Measurements from ENCODE around the gene DENND6B.

DENND6B gene

GRCh38 chr22:50318698-50319411 lies 8.0 kb downstream of the DENND6B start:
- Histone ChIP-seq H3K27me3 (ENCODE audit: control insufficient read depth, insufficient read depth, low read length) (no peaks in the 10 kb centered on the region), H3K4me1 (ENCODE audit: control insufficient read depth, insufficient read depth, low read length) (no peaks in the 10 kb centered on the region), H3K36me3 (ENCODE audit: control insufficient read depth, insufficient read depth, low read length) (no peaks in the 10 kb centered on the region), H3K4me3 (ENCODE audit: low read depth, low read length) (no peak overlapping the region), H3K9ac (ENCODE audit: low read depth, low read length) (no peak overlapping the region), H3K9me3 (ENCODE audit: control insufficient read depth, insufficient read depth, low read length) (no peaks in the 10 kb centered on the region)

GRCh38 chr22:50318356-50318697 lies 8.5 kb downstream of the DENND6B start:
- Histone ChIP-seq H3K9ac (ENCODE audit: low read depth, low read length) (no peak overlapping the region), H3K27me3 (ENCODE audit: control insufficient read depth, insufficient read depth, low read length) (no peaks in the 10 kb centered on the region), H3K4me3 (ENCODE audit: low read depth, low read length) (no peak overlapping the region), H3K4me1 (ENCODE audit: control insufficient read depth, insufficient read depth, low read length) (no peaks in the 10 kb centered on the region), H3K36me3 (ENCODE audit: control insufficient read depth, insufficient read depth, low read length) (no peaks in the 10 kb centered on the region), H3K9me3 (ENCODE audit: control insufficient read depth, insufficient read depth, low read length) (no peaks in the 10 kb centered on the region)

- Histone ChIP-seq H3K36me3 (ENCODE audit: control insufficient read depth, insufficient read depth, low read length) (no peaks in the 10 kb centered on the region), H3K4me3 (ENCODE audit: low read depth, low read length) (no peak overlapping the region), H3K27me3 (ENCODE audit: control insufficient read depth, insufficient read depth, low read length) (no peaks in the 10 kb centered on the region), H3K9me3 (ENCODE audit: control insufficient read depth, insufficient read depth, low read length) (no peaks in the 10 kb centered on the region), H3K9ac (ENCODE audit: low read depth, low read length) (no peak overlapping the region), H3K4me1 (ENCODE audit: control insufficient read depth, insufficient read depth, low read length) (no peaks in the 10 kb centered on the region)
These were observed 9.1 kb downstream of the DENND6B start for GRCh38 chr22:50317674-50318073.

- Histone ChIP-seq H3K9me3 (ENCODE audit: control insufficient read depth, insufficient read depth, low read length) (no peaks in the 10 kb centered on the region), H3K27me3 (ENCODE audit: control insufficient read depth, insufficient read depth, low read length) (no peaks in the 10 kb centered on the region), H3K4me3 (ENCODE audit: low read depth, low read length) (no peak overlapping the region), H3K36me3 (ENCODE audit: control insufficient read depth, insufficient read depth, low read length) (no peaks in the 10 kb centered on the region), H3K9ac (ENCODE audit: low read depth, low read length) (no peak overlapping the region), H3K4me1 (ENCODE audit: control insufficient read depth, insufficient read depth, low read length) (no peaks in the 10 kb centered on the region)
These were observed 9.6 kb downstream of the DENND6B start for GRCh38 chr22:50317178-50317577.

- H3K9ac ChIP-seq (ENCODE audit: low read depth, low read length), result no peak overlapping the region
- no peaks in the 10 kb centered on the region for H3K9me3 ChIP-seq (ENCODE audit: control insufficient read depth, insufficient read depth, low read length)
- no peak overlapping the region for H3K4me3 ChIP-seq (ENCODE audit: low read depth, low read length)
- H3K36me3 ChIP-seq (ENCODE audit: control insufficient read depth, insufficient read depth, low read length), result no peaks in the 10 kb centered on the region
- no peaks in the 10 kb centered on the region for H3K4me1 ChIP-seq (ENCODE audit: control insufficient read depth, insufficient read depth, low read length)
- H3K27me3 ChIP-seq (ENCODE audit: control insufficient read depth, insufficient read depth, low read length), result no peaks in the 10 kb centered on the region
These were observed 10.4 kb downstream of the DENND6B start for GRCh38 chr22:50316114-50317065.

GRCh38 chr22:50315289-50316113 lies 11.3 kb downstream of the DENND6B start:
- H3K4me1 ChIP-seq (ENCODE audit: control insufficient read depth, insufficient read depth, low read length), result no peaks in the 10 kb centered on the region
- H3K9ac ChIP-seq (ENCODE audit: low read depth, low read length), result no peak overlapping the region
- H3K4me3 ChIP-seq (ENCODE audit: low read depth, low read length), result no peak overlapping the region
- no peaks in the 10 kb centered on the region for H3K36me3 ChIP-seq (ENCODE audit: control insufficient read depth, insufficient read depth, low read length)
- no peaks in the 10 kb centered on the region for H3K27me3 ChIP-seq (ENCODE audit: control insufficient read depth, insufficient read depth, low read length)
- no peaks in the 10 kb centered on the region for H3K9me3 ChIP-seq (ENCODE audit: control insufficient read depth, insufficient read depth, low read length)

GRCh38 chr22:50314455-50315288 lies 12.1 kb downstream of the DENND6B start:
- H3K27me3 ChIP-seq (ENCODE audit: control insufficient read depth, insufficient read depth, low read length), result no peaks in the 10 kb centered on the region
- no peaks in the 10 kb centered on the region for H3K4me1 ChIP-seq (ENCODE audit: control insufficient read depth, insufficient read depth, low read length)
- H3K9me3 ChIP-seq (ENCODE audit: control insufficient read depth, insufficient read depth, low read length), result no peaks in the 10 kb centered on the region
- H3K36me3 ChIP-seq (ENCODE audit: control insufficient read depth, insufficient read depth, low read length), result no peaks in the 10 kb centered on the region
- H3K9ac ChIP-seq (ENCODE audit: low read depth, low read length), result no peak overlapping the region
- H3K4me3 ChIP-seq (ENCODE audit: low read depth, low read length), result no peak overlapping the region

GRCh38 chr22:50314081-50314454 lies 12.7 kb downstream of the DENND6B start:
- Histone ChIP-seq H3K4me3 (ENCODE audit: low read depth, low read length) (no peak overlapping the region), H3K4me1 (ENCODE audit: control insufficient read depth, insufficient read depth, low read length) (no peaks in the 10 kb centered on the region), H3K9ac (ENCODE audit: low read depth, low read length) (no peak overlapping the region), H3K9me3 (ENCODE audit: control insufficient read depth, insufficient read depth, low read length) (no peaks in the 10 kb centered on the region), H3K36me3 (ENCODE audit: control insufficient read depth, insufficient read depth, low read length) (no peaks in the 10 kb centered on the region), H3K27me3 (ENCODE audit: control insufficient read depth, insufficient read depth, low read length) (no peaks in the 10 kb centered on the region)

- Histone ChIP-seq H3K36me3 (ENCODE audit: control insufficient read depth, insufficient read depth, low read length) (no peaks in the 10 kb centered on the region), H3K4me1 (ENCODE audit: control insufficient read depth, insufficient read depth, low read length) (no peaks in the 10 kb centered on the region), H3K27me3 (ENCODE audit: control insufficient read depth, insufficient read depth, low read length) (no peaks in the 10 kb centered on the region), H3K4me3 (ENCODE audit: low read depth, low read length) (no peak overlapping the region), H3K9me3 (ENCODE audit: control insufficient read depth, insufficient read depth, low read length) (no peaks in the 10 kb centered on the region), H3K9ac (ENCODE audit: low read depth, low read length) (no peak overlapping the region)
These were observed 13.2 kb downstream of the DENND6B start for GRCh38 chr22:50313600-50313999.

GRCh38 chr22:50313021-50313420 lies 13.8 kb downstream of the DENND6B start:
- Histone ChIP-seq H3K9ac (ENCODE audit: low read depth, low read length) (no peak overlapping the region), H3K4me1 (ENCODE audit: control insufficient read depth, insufficient read depth, low read length) (no peaks in the 10 kb centered on the region), H3K4me3 (ENCODE audit: low read depth, low read length) (no peak overlapping the region), H3K36me3 (ENCODE audit: control insufficient read depth, insufficient read depth, low read length) (no peaks in the 10 kb centered on the region), H3K27me3 (ENCODE audit: control insufficient read depth, insufficient read depth, low read length) (no peaks in the 10 kb centered on the region), H3K9me3 (ENCODE audit: control insufficient read depth, insufficient read depth, low read length) (no peaks in the 10 kb centered on the region)

GRCh38 chr22:50312371-50312770 lies 14.4 kb downstream of the DENND6B start:
- Histone ChIP-seq H3K36me3 (ENCODE audit: control insufficient read depth, insufficient read depth, low read length) (no peaks in the 10 kb centered on the region), H3K4me1 (ENCODE audit: control insufficient read depth, insufficient read depth, low read length) (no peaks in the 10 kb centered on the region), H3K27me3 (ENCODE audit: control insufficient read depth, insufficient read depth, low read length) (no peaks in the 10 kb centered on the region), H3K9me3 (ENCODE audit: control insufficient read depth, insufficient read depth, low read length) (no peaks in the 10 kb centered on the region), H3K9ac (ENCODE audit: low read depth, low read length) (no peak overlapping the region), H3K4me3 (ENCODE audit: low read depth, low read length) (no peak overlapping the region)
